K562 (cell line): ENCODE measurements around the gene GPR180. TPM values are rescaled to one million over a fixed set of nuclear protein-coding genes. Genes with fewer than 3 reads are reported as not detected.

ENCODE experiments used
- BCOR ChIP-seq: fragments of 450-650 bp; IDR thresholded peaks from 2 replicates; pipeline ENCODE4 v1.6.1; 2016
- FOXK1 ChIP-seq: sonication (generic); formaldehyde crosslinking; IDR thresholded peaks from 2 replicates; pipeline ENCODE4 v1.8.0; 2022; ENCODE audit warnings: missing genetic modification reagents, mild to moderate bottlenecking, borderline replicate concordance
- GABPB1 ChIP-seq: sonication (generic); formaldehyde crosslinking; IDR thresholded peaks from 2 replicates; pipeline ENCODE4 v1.8.0; 2022; ENCODE audit warnings: mild to moderate bottlenecking, missing genetic modification reagents
- GTF2B ChIP-seq: IDR thresholded peaks from 2 replicates; pipeline ENCODE4 v1.6.1; 2011; ENCODE audit not compliant: insufficient read length; ENCODE audit errors: extremely low read depth
- JUND ChIP-seq, 2 experiments: IDR thresholded peaks; 2 replicates in 1 of 2; 3 replicates in 1 of 2; pipeline ENCODE4 v1.6.1; 2011; ENCODE audit warnings: borderline replicate concordance in 2 of 2, low read depth in 2 of 2, low read length in 2 of 2, improper control_type of control experiment in 1 of 2, missing biosample characterization in 1 of 2, missing genetic modification characterization in 1 of 2, missing genetic modification reagents in 1 of 2
- RBFOX2 ChIP-seq: fragments of 200-400 bp; formaldehyde crosslinking; IDR thresholded peaks from 2 replicates; pipeline ENCODE4 v1.6.1; 2017; ENCODE audit warnings: low read depth, mild to moderate bottlenecking, low read length, moderate library complexity
- STAT5B ChIP-seq: fragments of 250-450 bp; sonication (Bioruptor Pico); IDR thresholded peaks from 2 replicates; pipeline ENCODE4 v1.8.0; 2021; ENCODE audit warnings: mild to moderate bottlenecking, inconsistent platforms
- VEZF1 ChIP-seq: fragments of 200-800 bp; sonication (Bioruptor generic); IDR thresholded peaks from 2 replicates; pipeline ENCODE4 v1.6.1; 2017; ENCODE audit warnings: missing genetic modification characterization, missing compliant biosample characterization
- ZBTB11 ChIP-seq, 3 experiments: fragments of 200-800 bp in 1 of 3; fragments of 250-450 bp in 1 of 3; fragments of 450-650 bp in 1 of 3; sonication (Bioruptor Pico) in 1 of 3; sonication (Bioruptor generic) in 1 of 3; formaldehyde crosslinking in 1 of 3; IDR thresholded peaks; 2 replicates each; pipeline versions ENCODE4 v1.6.1 to v1.8.0; 2016 to 2022; ENCODE audit warnings: mild to moderate bottlenecking in 2 of 3, missing genetic modification characterization in 2 of 3, missing compliant biosample characterization in 1 of 3, moderate library complexity in 1 of 3
- ZFX ChIP-seq: sonication (generic); formaldehyde crosslinking; IDR thresholded peaks from 2 replicates; pipeline ENCODE4 v1.8.0; 2022; ENCODE audit warnings: mild to moderate bottlenecking, missing genetic modification reagents, moderate library complexity
- ZNF175 ChIP-seq: fragments of 200-800 bp; sonication (Bioruptor generic); IDR thresholded peaks from 2 replicates; pipeline ENCODE4 v1.6.1; 2016; ENCODE audit warnings: low read depth, mild to moderate bottlenecking, missing genetic modification characterization, missing compliant biosample characterization
- ZNF224 ChIP-seq: sonication (generic); formaldehyde crosslinking; IDR thresholded peaks from 2 replicates; pipeline ENCODE4 v1.8.0; 2022; ENCODE audit warnings: mild to moderate bottlenecking, missing genetic modification reagents
- ZNF354B ChIP-seq: fragments of 250-450 bp; sonication (Bioruptor Pico); IDR thresholded peaks from 2 replicates; pipeline ENCODE4 v1.4.0; 2020
- ZNF511 ChIP-seq: sonication (generic); formaldehyde crosslinking; IDR thresholded peaks from 2 replicates; pipeline ENCODE4 v1.8.0; 2022; ENCODE audit warnings: mild to moderate bottlenecking, missing genetic modification reagents
- ZNF79 ChIP-seq: fragments of 250-450 bp; sonication (Bioruptor Pico); IDR thresholded peaks from 2 replicates; pipeline ENCODE4 v1.4.0; 2020; ENCODE audit warnings: low read depth, mild to moderate bottlenecking, moderate library complexity
- polyA plus RNA-seq, 8 experiments: library from polyadenylated mRNA; depleted of rRNA in 4 of 8; stranded (reverse) in 5 of 8; unstranded in 3 of 8; fragments of >200 nt; fragmentation: Nextera tagmentation in 2 of 8; fragmentation: Illumina TruSeq in 1 of 8; extraction: Ambion mirVana in 2 of 8; extraction: Trizol in 1 of 8; gene quantifications; 2 replicates each; pipeline versions ENCODE4 v1.2.1 to v1.2.3, GENCODE V29; 2011 to 2014; ENCODE audit warnings: inconsistent platforms in 1 of 8, missing spikeins in 1 of 8
- total RNA-seq, 7 experiments: library from RNA; depleted of rRNA in 6 of 7; stranded (reverse); fragments of >200 nt in 6 of 7; fragmentation: Illumina TruSeq in 2 of 7; extraction: Trizol in 2 of 7; gene quantifications; 2 replicates each; pipeline versions ENCODE4 v1.2.1 to v1.2.3, GENCODE V29; 2011 to 2021; ENCODE audit warnings: low replicate concordance in 1 of 7

Gene GPR180
- total and polyA plus RNA-seq, 9 of the 15 experiments (the other 6 are each of a cell fraction or from before 2014, with no cell fraction given) = 0.77 to 4.1 (median 1.8) TPM

GRCh38 chr13:94601446-94602431, at the start of gene GPR180 (continued):
- TF ChIP-seq ZNF511 (CRISPR knock-in tag) (no peak), ZNF224 (CRISPR knock-in tag) (no peak), GABPB1 (CRISPR knock-in tag) (peak; percentile 67; the same call in 1 of the 2 replicates), JUND (IDR thresholded peaks at IDR 0.05; ENCODE audit: borderline replicate concordance, low read depth, low read length) (no peak), JUND (tag; IDR thresholded peaks at IDR 0.05; ENCODE audit: borderline replicate concordance, low read depth, low read length) (no peak), FOXK1 (no peak), GTF2B (no peak), RBFOX2 (peak; percentile 94), ZNF175 (no peak), ZNF79 (no peak), VEZF1 (CRISPR knock-in tag) (peak; percentile 87), BCOR (no peak), ZFX (CRISPR knock-in tag) (peak; percentile 74), ZNF354B (CRISPR knock-in tag) (no peak), ZBTB11 (CRISPR knock-in tag; IDR thresholded peaks at IDR 0.05) (no peak), STAT5B (CRISPR knock-in tag) (no peak)
